RPMI8226 (cell line): ENCODE results near the gene LKAAEAR1.

Experiments used
- DNase-seq: peaks from one replicate; pipeline ENCODE4 v3.0.0-alpha.2; 2015

The LKAAEAR1 gene

DNA sequence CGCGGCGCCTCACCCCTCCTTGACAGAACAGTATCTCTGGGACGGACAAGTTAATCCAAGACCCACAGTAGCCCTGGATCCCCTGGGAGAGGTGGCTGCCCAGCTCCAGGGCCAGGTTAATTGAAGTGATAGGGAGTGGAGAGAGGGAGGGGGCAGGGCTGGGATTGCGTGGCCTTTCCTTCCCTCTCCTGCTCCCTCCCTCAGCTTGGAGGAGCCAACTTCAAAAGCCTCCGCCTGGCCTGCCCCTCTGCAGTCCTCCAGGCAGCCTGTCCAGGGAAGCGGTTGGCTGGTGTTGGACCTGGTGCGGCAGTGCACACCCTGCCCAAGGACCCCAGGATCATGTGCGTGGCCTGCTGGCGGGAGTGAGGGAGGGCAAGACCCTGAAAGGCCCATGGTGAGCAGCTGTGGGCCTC is 48.3 kb downstream of the LKAAEAR1 start, which contains the start of gene C20orf204:
Gene C20orf204 (plus strand): TSS at position 250 of the 413 bp plus-strand sequence. CDS start 142 bp downstream, at position 392.
- DNase-seq, result no peak

- no peak for DNase-seq
Measured at GRCh38 chr20:64035066-64035932, 48.9 kb downstream of the LKAAEAR1 start.

- no peak for DNase-seq
Measured at GRCh38 chr20:64033981-64034493, 50.2 kb downstream of the LKAAEAR1 start.
